MG63 (cell line): ENCODE measurements around the gene RNF25. TPM values are rescaled to one million over a fixed set of nuclear protein-coding genes. Genes with fewer than 3 reads are reported as not detected.

Experiments used
- DNase-seq: peaks from one replicate; pipeline ENCODE4 v3.0.0-alpha.2; 2020
- H3K27me3 ChIP-seq: fragments of 250-450 bp; sonication (Bioruptor Pico); 2 replicates; pipeline ENCODE4 v1.5.1; 2020; ENCODE audit warnings: mild to moderate bottlenecking, moderate library complexity
- H3K36me3 ChIP-seq: fragments of 250-450 bp; sonication (Bioruptor Pico); 2 replicates; pipeline ENCODE4 v1.5.1; 2020; ENCODE audit warnings: mild to moderate bottlenecking, moderate library complexity
- H3K4me3 ChIP-seq: fragments of 250-450 bp; sonication (Bioruptor Pico); 2 replicates; pipeline ENCODE4 v1.5.1; 2020; ENCODE audit warnings: mild to moderate bottlenecking, moderate library complexity
- H3K9me3 ChIP-seq: fragments of 250-450 bp; sonication (Bioruptor Pico); 2 replicates; pipeline ENCODE4 v1.5.1; 2020; ENCODE audit warnings: mild to moderate bottlenecking, moderate library complexity
- total RNA-seq: library from RNA; depleted of rRNA; stranded (reverse); fragments of >200 nt; shearing (Covaris generic); gene quantifications from 2 replicates; pipeline ENCODE4 v1.2.3, GENCODE V29; 2014; ENCODE audit warnings: low replicate concordance

The RNF25 gene
- total RNA-seq, 1 experiment from 2014 or later = 32.1 TPM

- H3K4me3 ChIP-seq = no peak overlapping the region
- peak; percentile 24 for DNase-seq
- peaks cover 77% of the 10 kb centered on the region for H3K36me3 ChIP-seq
- H3K27me3 ChIP-seq = no peaks in the 10 kb centered on the region
- no peaks in the 10 kb centered on the region for H3K9me3 ChIP-seq
These were observed 23.6 kb downstream of the RNF25 start for GRCh38 chr2:218648088-218648786.

GRCh38 chr2:218645126-218645525 is 26.7 kb downstream of the RNF25 start:
- Histone ChIP-seq H3K36me3 (peaks cover 70% of the 10 kb centered on the region), H3K27me3 (no peaks in the 10 kb centered on the region), H3K4me3 (no peak overlapping the region), H3K9me3 (no peaks in the 10 kb centered on the region)
- DNase-seq = no peak

GRCh38 chr2:218644721-218645120 is 27.1 kb downstream of the RNF25 start:
- peaks cover 69% of the 10 kb centered on the region for H3K36me3 ChIP-seq
- H3K4me3 ChIP-seq = no peak overlapping the region
- H3K9me3 ChIP-seq = no peaks in the 10 kb centered on the region
- H3K27me3 ChIP-seq = no peaks in the 10 kb centered on the region
- no peak for DNase-seq

- Histone ChIP-seq H3K27me3 (no peaks in the 10 kb centered on the region), H3K36me3 (peaks cover 68% of the 10 kb centered on the region), H3K9me3 (no peaks in the 10 kb centered on the region), H3K4me3 (no peak overlapping the region)
- no peak for DNase-seq
These were observed 28.0 kb downstream of the RNF25 start for GRCh38 chr2:218643751-218644310.

GRCh38 chr2:218642786-218643185 is 29.0 kb downstream of the RNF25 start:
- Histone ChIP-seq H3K4me3 (no peak overlapping the region), H3K9me3 (no peaks in the 10 kb centered on the region), H3K36me3 (peaks cover 68% of the 10 kb centered on the region), H3K27me3 (no peaks in the 10 kb centered on the region)
- DNase-seq = no peak

- H3K27me3 ChIP-seq = no peaks in the 10 kb centered on the region
- H3K9me3 ChIP-seq = no peaks in the 10 kb centered on the region
- H3K4me3 ChIP-seq = no peak overlapping the region
- no peak for DNase-seq
- peaks cover 69% of the 10 kb centered on the region for H3K36me3 ChIP-seq
These were observed 29.6 kb downstream of the RNF25 start for GRCh38 chr2:218642121-218642656.

GRCh38 chr2:218638372-218638771 is 33.4 kb downstream of the RNF25 start:
- Histone ChIP-seq H3K4me3 (no peak overlapping the region), H3K36me3 (peaks cover 64% of the 10 kb centered on the region), H3K27me3 (no peaks in the 10 kb centered on the region), H3K9me3 (no peaks in the 10 kb centered on the region)
- DNase-seq = no peak

GRCh38 chr2:218635719-218636118 is 36.1 kb downstream of the RNF25 start:
- Histone ChIP-seq H3K9me3 (no peaks in the 10 kb centered on the region), H3K4me3 (no peak overlapping the region), H3K36me3 (peaks cover 51% of the 10 kb centered on the region), H3K27me3 (no peaks in the 10 kb centered on the region)
- no peak for DNase-seq

- Histone ChIP-seq H3K27me3 (no peaks in the 10 kb centered on the region), H3K4me3 (no peak overlapping the region), H3K9me3 (no peaks in the 10 kb centered on the region), H3K36me3 (peaks cover 18% of the 10 kb centered on the region)
- DNase-seq = no peak
These were observed 40.0 kb downstream of the RNF25 start for GRCh38 chr2:218631837-218632236.

GRCh38 chr2:218627939-218628338 is 43.9 kb downstream of the RNF25 start:
- Histone ChIP-seq H3K36me3 (no peaks in the 10 kb centered on the region), H3K4me3 (no peak overlapping the region), H3K9me3 (no peaks in the 10 kb centered on the region), H3K27me3 (no peaks in the 10 kb centered on the region)
- DNase-seq = no peak

GRCh38 chr2:218626369-218626768 is 45.4 kb downstream of the RNF25 start:
- no peak overlapping the region for H3K4me3 ChIP-seq
- H3K36me3 ChIP-seq = no peaks in the 10 kb centered on the region
- H3K9me3 ChIP-seq = no peaks in the 10 kb centered on the region
- H3K27me3 ChIP-seq = no peaks in the 10 kb centered on the region
- DNase-seq = no peak

- no peaks in the 10 kb centered on the region for H3K9me3 ChIP-seq
- no peaks in the 10 kb centered on the region for H3K36me3 ChIP-seq
- no peak overlapping the region for H3K4me3 ChIP-seq
- no peaks in the 10 kb centered on the region for H3K27me3 ChIP-seq
- DNase-seq = no peak
These were observed 48.5 kb downstream of the RNF25 start for GRCh38 chr2:218623366-218623705.

- DNase-seq = no peak
- Histone ChIP-seq H3K9me3 (no peaks in the 10 kb centered on the region), H3K4me3 (no peak overlapping the region), H3K27me3 (no peaks in the 10 kb centered on the region), H3K36me3 (no peaks in the 10 kb centered on the region)
These were observed 49.0 kb downstream of the RNF25 start for GRCh38 chr2:218622606-218623365.

GRCh38 chr2:218621007-218621406 is 50.8 kb downstream of the RNF25 start:
- no peak for DNase-seq
- Histone ChIP-seq H3K27me3 (no peaks in the 10 kb centered on the region), H3K9me3 (no peaks in the 10 kb centered on the region), H3K36me3 (no peaks in the 10 kb centered on the region), H3K4me3 (no peak overlapping the region)

GRCh38 chr2:218618102-218618860 is 53.5 kb downstream of the RNF25 start:
- no peaks in the 10 kb centered on the region for H3K36me3 ChIP-seq
- no peak for DNase-seq
- no peak overlapping the region for H3K4me3 ChIP-seq
- no peaks in the 10 kb centered on the region for H3K27me3 ChIP-seq
- no peaks in the 10 kb centered on the region for H3K9me3 ChIP-seq

- no peaks in the 10 kb centered on the region for H3K27me3 ChIP-seq
- no peak overlapping the region for H3K4me3 ChIP-seq
- no peak for DNase-seq
- no peaks in the 10 kb centered on the region for H3K9me3 ChIP-seq
- no peaks in the 10 kb centered on the region for H3K36me3 ChIP-seq
These were observed 55.9 kb downstream of the RNF25 start for GRCh38 chr2:218615868-218616315.
